ENCODE measurements around the gene ABCA5. TPM values are rescaled to one million over a fixed set of nuclear protein-coding genes. Genes with fewer than 3 reads are reported as not detected.

The ABCA5 gene
- total and polyA plus RNA-seq, 2 of the 13 experiments (the other 11 are each of a cell fraction or from before 2014, with no cell fraction given) = 9.7 to 10.1 TPM

- no peak for TF ChIP-seq ZBTB34 (CRISPR knock-in tag; IDR thresholded peaks at IDR 0.05)
- no peak for TF ChIP-seq NKX3-1 (CRISPR knock-in tag; IDR thresholded peaks at IDR 0.05)
- no peak for TF ChIP-seq ZNF431 (CRISPR knock-in tag; IDR thresholded peaks at IDR 0.05; ENCODE audit: borderline replicate concordance, low read depth)
- TF ChIP-seq ZNF513 (CRISPR knock-in tag; conservative IDR thresholded peaks at IDR 0.05) = 0 out of 2 replicates have a peak, but pooled peaks have one; percentile 16
- no peak for TF ChIP-seq PPARG (CRISPR knock-in tag; conservative IDR thresholded peaks at IDR 0.05)
- TF ChIP-seq TBP (CRISPR knock-in tag; IDR thresholded peaks at IDR 0.05) = no peak
- no peak for TF ChIP-seq KLF6 (CRISPR knock-in tag; IDR thresholded peaks at IDR 0.05)
- TF ChIP-seq CCAR2 (optimal IDR thresholded peaks at IDR 0.05; ENCODE audit: low read depth, low read length) = no peak
- TF ChIP-seq KLF16 (CRISPR knock-in tag; IDR thresholded peaks at IDR 0.05) = peak in 1 of 2 experiments; percentile 19; a peak in 1 of 4 replicates
- TF ChIP-seq PAXIP1 (CRISPR knock-in tag; conservative IDR thresholded peaks at IDR 0.05) = peak; percentile 43; the same call in 1 of the 2 replicates
- no peak for TF ChIP-seq YEATS4 (CRISPR knock-in tag; IDR thresholded peaks at IDR 0.05; ENCODE audit: borderline replicate concordance)
- TF ChIP-seq KAT8 (CRISPR knock-in tag; IDR thresholded peaks at IDR 0.05) = 0 out of 2 replicates have a peak, but pooled peaks have one; percentile 21
- peak; percentile 38; the same call in 1 of the 2 replicates for TF ChIP-seq MBD4 (IDR thresholded peaks at IDR 0.05; ENCODE audit: borderline replicate concordance, low read length)
- TF ChIP-seq ZNF577 (CRISPR knock-in tag; IDR thresholded peaks at IDR 0.05; ENCODE audit: borderline replicate concordance, low read depth) = no peak
- TF ChIP-seq ZNF225 (CRISPR knock-in tag; IDR thresholded peaks at IDR 0.05) = no peak
- TF ChIP-seq BCL3 (CRISPR knock-in tag; IDR thresholded peaks at IDR 0.05) = no peak
Measured at GRCh38 chr17:69223809-69224208, 103.1 kb downstream of the ABCA5 start (continued).
